Spleen (tissue), 11 donors: Measurements from ENCODE around the gene CA12. TPM values are rescaled to one million over a fixed set of nuclear protein-coding genes. Genes with fewer than 3 reads are reported as not detected.

Experiments
- DNase-seq: peaks from one replicate; pipeline ENCODE4 v3.0.0-alpha.2; 2020
- H3K27ac ChIP-seq, 8 donors: fragments of 200-600 bp; sonication (generic) in 7 of 8; 1 replicate in 4 of 8; 2 replicates in 4 of 8; pipeline versions ENCODE4 v1.5.0 to v1.8.0; 2016 to 2021; ENCODE audit warnings: inconsistent platforms in 4 of 8, mild to moderate bottlenecking in 4 of 8, moderate library complexity in 1 of 8
- H3K27me3 ChIP-seq, 7 donors: fragments of 200-600 bp; sonication (generic) in 6 of 7; replicated peaks in 1 of 7; 1 replicate in 4 of 7; 2 replicates in 3 of 7; pipeline versions ENCODE4 v1.5.0 to v1.8.0; 2016 to 2021; ENCODE audit warnings: inconsistent platforms in 3 of 7, mild to moderate bottlenecking in 1 of 7
- H3K36me3 ChIP-seq, 6 donors: fragments of 200-600 bp; sonication (generic) in 5 of 6; 1 replicate in 4 of 6; 2 replicates in 2 of 6; pipeline versions ENCODE4 v1.5.0 to v1.8.0; 2016 to 2021; ENCODE audit warnings: inconsistent platforms in 2 of 6
- H3K4me1 ChIP-seq, 6 donors: fragments of 200-600 bp; sonication (generic) in 5 of 6; 1 replicate in 3 of 6; 2 replicates in 3 of 6; pipeline versions ENCODE4 v1.5.0 to v1.8.0; 2016 to 2021; ENCODE audit warnings: inconsistent platforms in 3 of 6
- H3K4me3 ChIP-seq, 8 donors: fragments of 200-600 bp; sonication (generic) in 7 of 8; 1 replicate in 4 of 8; 2 replicates in 4 of 8; pipeline versions ENCODE4 v1.5.0 to v1.8.0; 2016 to 2021; ENCODE audit warnings: inconsistent platforms in 4 of 8, mild to moderate bottlenecking in 4 of 8, moderate library complexity in 2 of 8
- H3K9me3 ChIP-seq, 8 donors: fragments of 200-600 bp; sonication (generic) in 7 of 8; 1 replicate in 4 of 8; 2 replicates in 4 of 8; pipeline versions ENCODE4 v1.5.0 to v1.8.0; 2016 to 2021; ENCODE audit warnings: inconsistent platforms in 4 of 8
- POLR2A ChIP-seq, 3 donors: fragments of 450-650 bp; IDR thresholded peaks; one replicate each; pipeline ENCODE4 v1.5.1; 2017; ENCODE audit warnings: antibody characterized with exemption in 3 of 3, mild to moderate bottlenecking in 1 of 3
- POLR2AphosphoS5 ChIP-seq, 3 donors: sonication (generic); formaldehyde crosslinking; IDR thresholded peaks; one replicate each; pipeline ENCODE4 v1.5.1; 2017; ENCODE audit warnings: antibody characterized with exemption in 3 of 3
- WGBS, 5 donors: extraction: QIAGEN DNeasy Blood & Tissue Kit in 3 of 5; methylation state at CpG; one replicate each; pipeline versions ENCODE4 v1.1.5 to v1.1.7; 2013 to 2018; 5-methylcytosine and 5-hydroxymethylcytosine counted together
- intact Hi-C: fragments of 100-400 bp; cut with DNase I; formaldehyde crosslinking; loops from one replicate; pipeline ENCODE4 v1.15.0; 2023; ENCODE audit warnings: low total_unique reads
- polyA plus RNA-seq, 3 donors: library from polyadenylated mRNA; stranded (reverse); fragments of 200-250 nt; gene quantifications; one replicate each; pipeline ENCODE4 v1.2.1, GENCODE V29; 2013
- total RNA-seq, 7 donors: library from RNA; depleted of rRNA in 3 of 7; stranded (reverse); fragments of >200 nt in 3 of 7; fragmentation: NEBNext Ultra II Directional in 4 of 7; extraction: Animal tissue kit (Norgen Biotek cat#: 25700) in 4 of 7; gene quantifications; one replicate each; pipeline versions ENCODE4 v1.1.0 to v1.2.1, GENCODE V29; 2016 to 2021
- TF ChIP-seq, protein P1 (sequence below), 11 experiments: fragments of 200-600 bp in 7 of 11; fragments of 450-650 bp in 4 of 11; sonication (generic) in 4 of 11; IDR thresholded peaks in 8 of 11; conservative IDR thresholded peaks in 3 of 11; 1 replicate in 7 of 11; 2 replicates in 4 of 11; pipeline versions ENCODE4 v1.4.0 to v1.8.0; 2016 to 2021; ENCODE audit warnings: antibody characterized with exemption in 11 of 11, inconsistent platforms in 4 of 11, mild to moderate bottlenecking in 1 of 11
- donor health status: healthy with polysubstance abuse.
- donor health status: DM: no; HTN: no; CAD: no; lungs with moderate emphysema.
- donor health status: DM: no; HTN: no; CAD: no.
- donor health status: Bipolar disorder and iron deficiency.
- donor health status: healthy.
- donor health status: DM: no; HTN: no; CAD: no.
- donor health status: DM: yes; HTN: yes; CAD: no.

Gene CA12
- total and polyA plus RNA-seq, 10 donors: 0.02 to 3.3 (median 0.42) TPM

DNA sequence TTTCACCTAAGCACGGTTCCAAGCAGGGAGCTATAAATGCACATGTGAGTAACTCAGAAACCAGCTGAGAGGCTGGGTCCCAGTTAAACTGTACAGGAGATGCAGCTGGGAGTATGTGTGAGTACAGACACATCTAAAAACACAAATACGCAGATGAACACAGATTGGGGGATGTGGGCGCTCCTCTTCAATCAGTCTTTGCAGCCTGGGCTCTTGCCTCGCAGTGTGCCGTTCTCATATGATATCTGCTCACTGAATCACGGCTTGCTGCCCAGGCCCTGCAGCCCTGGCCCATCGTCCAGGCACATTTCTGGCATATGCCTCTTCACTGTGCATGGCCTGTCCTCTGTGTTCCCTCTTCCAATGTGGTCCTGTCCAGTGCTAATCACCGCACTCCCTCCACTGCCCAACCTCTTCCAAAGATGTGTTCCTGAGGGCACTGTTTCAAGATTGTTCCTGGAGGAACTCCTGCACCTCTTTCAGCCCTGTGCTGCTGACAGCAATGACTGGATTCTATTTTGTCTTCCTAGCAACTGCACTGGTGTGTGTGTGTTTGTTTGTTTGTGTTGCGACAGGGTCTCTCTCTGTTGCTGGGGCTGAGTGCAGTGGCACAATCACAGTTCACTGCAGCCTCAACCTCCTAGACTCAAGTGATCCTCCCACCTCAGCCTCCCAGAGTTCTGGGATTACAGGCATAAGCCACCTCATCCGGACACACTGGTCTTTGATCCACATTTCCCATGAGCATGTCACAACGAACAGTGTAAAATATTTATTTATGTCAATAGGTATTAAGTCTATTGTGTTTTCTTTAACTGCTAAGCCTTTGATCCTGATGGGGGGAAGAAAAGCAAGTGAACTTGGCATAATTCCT, 17.0 kb downstream of the CA12 start:
- intact Hi-C loops: no loop called here
- Histone ChIP-seq H3K9me3 (no peaks in the 10 kb centered on the region), H3K27me3 (no peaks in the 10 kb centered on the region), H3K27ac (no peak overlapping the region), H3K4me1 (peaks cover 0 to 17% (median 0%) of the 10 kb centered on the region in 6 donors), H3K36me3 (no peaks in the 10 kb centered on the region), H3K4me3 (no peak overlapping the region)
- no peak for DNase-seq
- 87 to 93% (median 90%) methylated on average over 11 of the region's 11 CpGs for WGBS, 5 donors
- TF ChIP-seq, protein P1, sequence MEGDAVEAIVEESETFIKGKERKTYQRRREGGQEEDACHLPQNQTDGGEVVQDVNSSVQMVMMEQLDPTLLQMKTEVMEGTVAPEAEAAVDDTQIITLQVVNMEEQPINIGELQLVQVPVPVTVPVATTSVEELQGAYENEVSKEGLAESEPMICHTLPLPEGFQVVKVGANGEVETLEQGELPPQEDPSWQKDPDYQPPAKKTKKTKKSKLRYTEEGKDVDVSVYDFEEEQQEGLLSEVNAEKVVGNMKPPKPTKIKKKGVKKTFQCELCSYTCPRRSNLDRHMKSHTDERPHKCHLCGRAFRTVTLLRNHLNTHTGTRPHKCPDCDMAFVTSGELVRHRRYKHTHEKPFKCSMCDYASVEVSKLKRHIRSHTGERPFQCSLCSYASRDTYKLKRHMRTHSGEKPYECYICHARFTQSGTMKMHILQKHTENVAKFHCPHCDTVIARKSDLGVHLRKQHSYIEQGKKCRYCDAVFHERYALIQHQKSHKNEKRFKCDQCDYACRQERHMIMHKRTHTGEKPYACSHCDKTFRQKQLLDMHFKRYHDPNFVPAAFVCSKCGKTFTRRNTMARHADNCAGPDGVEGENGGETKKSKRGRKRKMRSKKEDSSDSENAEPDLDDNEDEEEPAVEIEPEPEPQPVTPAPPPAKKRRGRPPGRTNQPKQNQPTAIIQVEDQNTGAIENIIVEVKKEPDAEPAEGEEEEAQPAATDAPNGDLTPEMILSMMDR (IDR thresholded peaks at IDR 0.05 in 8 of 11, conservative IDR thresholded peaks at IDR 0.05 in 3 of 11): no peak
- no peak for TF ChIP-seq POLR2A (IDR thresholded peaks at IDR 0.05)
- no peak for TF ChIP-seq POLR2AphosphoS5 (IDR thresholded peaks at IDR 0.05)

GRCh38 chr15:63363292-63363691, 18.4 kb downstream of the CA12 start:
- WGBS, 5 donors: 50 to 68% (median 61%) methylated on average over 2 of the region's 2 CpGs
- peaks cover 0 to 17% (median 0%) of the 10 kb centered on the region in 6 donors for H3K4me1 ChIP-seq
- intact Hi-C loops: no loop called here
- no peaks in the 10 kb centered on the region for H3K9me3 ChIP-seq
- no peaks in the 10 kb centered on the region for H3K36me3 ChIP-seq
- TF ChIP-seq, protein P1 (IDR thresholded peaks at IDR 0.05 in 8 of 11, conservative IDR thresholded peaks at IDR 0.05 in 3 of 11): no peak
- no peak for TF ChIP-seq POLR2A (IDR thresholded peaks at IDR 0.05)
- TF ChIP-seq POLR2AphosphoS5 (IDR thresholded peaks at IDR 0.05): no peak
- no peak for DNase-seq
- no peak overlapping the region for H3K4me3 ChIP-seq
- no peaks in the 10 kb centered on the region for H3K27me3 ChIP-seq
- H3K27ac ChIP-seq: no peak overlapping the region

DNA sequence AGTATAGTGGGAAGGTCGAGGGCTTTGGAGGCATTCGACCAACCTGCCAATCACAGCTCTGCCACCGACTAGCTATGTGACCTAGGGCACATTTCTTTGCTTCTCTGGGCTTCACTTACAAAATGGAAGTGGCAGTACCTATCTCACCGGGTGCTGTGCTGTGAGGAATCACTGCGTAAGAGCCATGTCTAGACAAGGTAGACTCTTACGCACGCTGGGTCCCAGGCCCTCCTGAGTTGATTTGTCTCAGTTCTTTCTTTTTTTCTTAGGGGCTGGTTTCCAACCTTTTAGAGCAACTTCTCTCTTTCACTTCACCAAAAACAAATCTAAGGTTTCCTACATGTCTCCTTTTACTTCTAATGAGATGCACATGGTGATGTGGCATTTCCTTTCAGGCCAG, 18.8 kb downstream of the CA12 start:
- intact Hi-C loops: no loop called here
- no peaks in the 10 kb centered on the region for H3K27me3 ChIP-seq
- 80 to 89% (median 84%) methylated on average over 7 of the region's 7 CpGs for WGBS, 5 donors
- H3K4me1 ChIP-seq: peaks cover 0 to 17% (median under 1%) of the 10 kb centered on the region in 6 donors
- H3K9me3 ChIP-seq: no peaks in the 10 kb centered on the region
- no peak for TF ChIP-seq POLR2AphosphoS5 (IDR thresholded peaks at IDR 0.05)
- TF ChIP-seq, protein P1 (IDR thresholded peaks at IDR 0.05 in 8 of 11, conservative IDR thresholded peaks at IDR 0.05 in 3 of 11): no peak
- TF ChIP-seq POLR2A (IDR thresholded peaks at IDR 0.05): no peak
- no peaks in the 10 kb centered on the region for H3K36me3 ChIP-seq
- H3K27ac ChIP-seq: peak overlapping the region in 1 of 8 donors; percentile 19
- no peak for DNase-seq
- H3K4me3 ChIP-seq: no peak overlapping the region

- DNase-seq: no peak
- Histone ChIP-seq H3K36me3 (no peaks in the 10 kb centered on the region), H3K27ac (no peak overlapping the region), H3K9me3 (no peaks in the 10 kb centered on the region), H3K4me1 (peaks cover 0 to 17% (median 2%) of the 10 kb centered on the region in 6 donors), H3K4me3 (no peak overlapping the region), H3K27me3 (no peaks in the 10 kb centered on the region)
- TF ChIP-seq, protein P1 (IDR thresholded peaks at IDR 0.05 in 8 of 11, conservative IDR thresholded peaks at IDR 0.05 in 3 of 11): no peak
- TF ChIP-seq POLR2AphosphoS5 (IDR thresholded peaks at IDR 0.05) (no peak), POLR2A (IDR thresholded peaks at IDR 0.05) (no peak)
- WGBS, 5 donors: 50 to 79% (median 69%) methylated on average over 3 of the region's 3 CpGs
- intact Hi-C loops: no loop called here
Observed at GRCh38 chr15:63362196-63362595, 19.4 kb downstream of the CA12 start.
